Loucy (cell line): Measurements from ENCODE around the gene HS6ST1.

Experiments
- EZH2phosphoT487 ChIP-seq: fragments of 200-600 bp; IDR thresholded peaks from 2 replicates; pipeline ENCODE4 v1.6.1; 2018; ENCODE audit warnings: antibody characterized with exemption, mild to moderate bottlenecking, moderate library complexity, borderline replicate concordance
- TF ChIP-seq, protein P1 (sequence below): fragments of 200-600 bp; sonication (generic); conservative IDR thresholded peaks from 2 replicates; pipeline ENCODE4 v1.5.1; 2014; ENCODE audit warnings: mild to moderate bottlenecking, antibody characterized with exemption, low read length

DNA sequence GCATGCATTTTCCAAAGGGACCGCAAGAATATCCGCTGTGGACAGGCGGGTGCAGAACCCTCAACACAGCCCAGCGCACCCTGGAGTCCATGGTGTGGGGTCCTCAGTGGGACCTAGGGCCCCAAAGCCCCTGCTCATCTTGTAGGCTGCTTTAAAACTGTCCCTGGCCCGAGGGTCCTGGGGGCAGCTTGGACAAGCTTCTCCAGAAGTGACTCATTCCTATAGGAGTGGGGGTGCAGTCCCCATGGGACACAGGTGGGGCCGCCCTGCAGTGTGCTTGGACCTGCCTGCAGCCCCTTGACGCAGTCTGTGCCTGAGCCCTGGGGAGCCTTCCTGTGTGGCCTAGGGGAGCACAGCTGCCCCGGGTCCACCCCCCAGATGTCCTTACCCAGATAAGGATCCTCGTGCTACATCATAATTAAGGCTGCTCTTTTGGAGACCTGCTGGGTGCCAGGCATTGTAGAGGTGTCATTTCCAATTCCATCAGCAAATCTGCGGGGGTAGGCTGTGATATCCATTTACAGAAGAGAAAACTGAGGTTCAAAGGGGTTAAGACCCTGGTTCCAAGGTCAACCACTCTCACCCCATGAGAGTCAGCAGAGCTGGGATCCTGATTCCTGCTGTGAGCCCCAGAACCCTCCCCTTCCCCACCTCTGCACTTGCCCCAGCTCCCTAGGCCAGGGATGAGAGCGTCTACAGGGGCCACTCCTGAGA is 1.7 kb upstream of the HS6ST1 start:
- TF ChIP-seq, protein P1, sequence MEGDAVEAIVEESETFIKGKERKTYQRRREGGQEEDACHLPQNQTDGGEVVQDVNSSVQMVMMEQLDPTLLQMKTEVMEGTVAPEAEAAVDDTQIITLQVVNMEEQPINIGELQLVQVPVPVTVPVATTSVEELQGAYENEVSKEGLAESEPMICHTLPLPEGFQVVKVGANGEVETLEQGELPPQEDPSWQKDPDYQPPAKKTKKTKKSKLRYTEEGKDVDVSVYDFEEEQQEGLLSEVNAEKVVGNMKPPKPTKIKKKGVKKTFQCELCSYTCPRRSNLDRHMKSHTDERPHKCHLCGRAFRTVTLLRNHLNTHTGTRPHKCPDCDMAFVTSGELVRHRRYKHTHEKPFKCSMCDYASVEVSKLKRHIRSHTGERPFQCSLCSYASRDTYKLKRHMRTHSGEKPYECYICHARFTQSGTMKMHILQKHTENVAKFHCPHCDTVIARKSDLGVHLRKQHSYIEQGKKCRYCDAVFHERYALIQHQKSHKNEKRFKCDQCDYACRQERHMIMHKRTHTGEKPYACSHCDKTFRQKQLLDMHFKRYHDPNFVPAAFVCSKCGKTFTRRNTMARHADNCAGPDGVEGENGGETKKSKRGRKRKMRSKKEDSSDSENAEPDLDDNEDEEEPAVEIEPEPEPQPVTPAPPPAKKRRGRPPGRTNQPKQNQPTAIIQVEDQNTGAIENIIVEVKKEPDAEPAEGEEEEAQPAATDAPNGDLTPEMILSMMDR: no peak
- TF ChIP-seq EZH2phosphoT487: no peak
